Right ventricle myocardium superior (tissue), 1 donor: ENCODE measurements around the gene GALNS. TPM values are rescaled to one million over a fixed set of nuclear protein-coding genes. Genes with fewer than 3 reads are reported as not detected.

ENCODE experiments used
- ATAC-seq: fragments of 200-7000 bp; cut with Tn5 transposase; one replicate; pipeline ENCODE4 v1.9.1; 2020; ENCODE audit warnings: mild to moderate bottlenecking; ENCODE audit not compliant: poor library complexity
- DNase-seq: peaks from one replicate; pipeline ENCODE4 v3.0.0-alpha.2; 2020
- intact Hi-C: fragments of 100-400 bp; cut with DNase I; formaldehyde crosslinking; loops from one replicate; pipeline ENCODE4 v1.11.2; 2022
- total RNA-seq: library from RNA; stranded (reverse); fragmentation: NEBNext Ultra II Directional; extraction: Animal tissue kit (Norgen Biotek cat#: 25700); gene quantifications from one replicate; pipeline ENCODE4 v1.2.1, GENCODE V29; 2021
- donor health status: DM: no; HTN: yes; CAD: no; lungs with severe emphysema.

The GALNS gene
- total RNA-seq, 1 donor from 2014 or later = 15.9 TPM

DNA sequence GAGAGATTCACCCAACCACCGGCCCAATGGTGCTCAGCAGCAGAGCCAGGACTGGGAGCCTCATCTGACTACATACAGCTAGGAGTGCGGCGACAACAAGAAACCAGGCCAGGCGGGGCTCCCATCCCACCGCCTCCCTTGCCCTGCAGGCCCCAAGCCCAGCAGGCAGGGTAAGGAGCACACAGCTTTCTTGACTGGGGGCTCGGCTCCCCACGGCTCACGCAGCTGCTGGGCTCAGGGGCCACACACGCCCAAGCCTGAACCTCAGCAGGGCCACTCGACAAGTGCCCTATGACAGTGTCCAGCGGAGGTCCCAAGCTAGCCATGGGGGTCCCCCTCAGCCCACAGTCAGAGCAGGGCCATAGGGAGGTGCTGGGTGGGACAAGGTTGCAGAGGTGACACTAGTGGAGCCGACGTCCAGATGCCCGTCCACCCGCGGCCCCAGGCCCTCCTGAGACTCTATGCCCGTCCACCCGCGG, 85.4 kb downstream of the GALNS start:
- no peak for ATAC-seq
- intact Hi-C loops = no loop called here
- DNase-seq = no peak

DNA sequence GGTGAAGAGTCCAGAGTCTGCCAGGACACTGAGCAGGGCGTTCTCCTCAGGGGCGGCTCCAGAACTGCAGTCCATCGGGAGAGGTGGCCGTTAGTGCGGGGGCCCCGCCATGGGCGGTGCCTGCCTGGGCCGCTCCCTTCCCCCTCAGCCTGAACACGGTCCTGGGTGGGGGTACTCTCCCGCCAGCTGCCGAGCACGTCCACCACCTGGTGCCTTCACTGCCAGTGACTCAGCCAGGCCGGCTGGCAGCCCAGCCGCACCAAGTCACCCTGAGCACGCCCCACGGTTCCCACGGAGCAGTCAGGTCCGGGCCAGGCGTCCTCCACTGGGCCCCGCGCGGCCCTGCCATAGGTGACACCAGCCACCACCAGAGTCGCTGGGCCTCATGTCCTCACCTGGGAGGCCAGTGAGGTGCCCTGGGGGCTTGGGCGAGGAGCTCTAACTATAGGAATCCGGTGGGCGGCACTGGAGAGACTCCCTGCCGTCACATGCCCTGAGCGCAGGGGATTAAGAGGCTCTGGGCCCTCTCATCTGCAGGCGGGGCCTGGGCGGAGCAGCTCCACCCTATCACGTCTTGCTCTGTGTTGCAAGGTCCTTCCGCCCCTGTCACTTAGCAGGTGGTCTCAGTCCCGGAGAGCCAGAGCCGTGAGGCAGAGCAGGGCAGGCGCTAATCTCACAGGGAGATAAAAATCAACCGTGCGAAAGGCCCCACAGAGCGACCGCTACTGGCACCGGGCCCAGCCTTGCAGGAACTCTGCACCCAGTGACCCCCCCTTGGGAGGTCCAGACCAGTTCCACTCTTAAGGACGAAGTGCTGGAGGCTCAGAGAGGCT, 86.1 kb downstream of the GALNS start:
- DNase-seq (peak; percentile 74), ATAC-seq (peak; percentile 36)
- intact Hi-C loops = no loop called here

GRCh38 chr16:88769617-88770460, 86.9 kb downstream of the GALNS start:
- ATAC-seq = no peak

DNA sequence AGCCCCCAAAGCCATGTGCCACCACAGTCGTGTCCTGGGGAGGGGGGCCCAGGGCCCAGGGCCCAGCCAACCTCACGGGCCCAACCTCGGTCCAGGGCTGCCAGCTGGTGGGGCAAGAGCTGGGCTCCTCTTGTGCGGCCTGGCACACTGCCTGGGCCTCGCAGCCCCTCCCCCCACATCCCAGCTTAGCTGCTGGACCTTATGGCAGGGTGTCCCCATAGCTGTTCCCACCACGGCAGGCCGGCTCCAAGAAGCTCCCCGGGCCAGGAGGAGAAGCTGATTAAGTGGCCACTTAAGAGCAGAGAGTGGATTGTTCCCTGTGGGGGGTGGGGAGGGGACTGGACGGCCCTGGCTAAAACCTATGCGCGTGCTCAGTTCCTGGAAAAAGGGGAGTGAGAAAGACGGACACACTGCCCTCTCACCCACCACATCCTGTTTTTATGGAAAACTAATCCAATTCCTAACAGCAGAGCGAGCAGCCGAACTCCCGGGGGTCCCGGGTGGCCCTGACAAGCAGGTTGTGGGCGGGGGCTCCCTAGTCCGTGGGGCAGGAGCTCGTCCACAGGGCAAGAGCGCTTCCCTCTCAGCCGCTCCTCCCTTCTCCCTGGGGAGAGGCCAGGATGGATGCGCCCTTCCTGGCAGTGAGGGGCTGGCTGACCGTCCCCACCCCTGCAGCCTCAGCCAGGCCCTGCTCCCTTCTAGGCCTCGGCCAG, 88.5 kb downstream of the GALNS start:
- DNase-seq = peak; percentile 82
- intact Hi-C loops = no loop called here
- ATAC-seq = peak; percentile 40

More at GRCh38 chr16:88769617-88770460, 86.9 kb downstream of the GALNS start:
- intact Hi-C loops = no loop called here
- DNase-seq = no peak

- DNase-seq = no peak
- ATAC-seq = no peak
- intact Hi-C loops = no loop called here
Observed at GRCh38 chr16:88767546-88768070, 89.1 kb downstream of the GALNS start.

DNA sequence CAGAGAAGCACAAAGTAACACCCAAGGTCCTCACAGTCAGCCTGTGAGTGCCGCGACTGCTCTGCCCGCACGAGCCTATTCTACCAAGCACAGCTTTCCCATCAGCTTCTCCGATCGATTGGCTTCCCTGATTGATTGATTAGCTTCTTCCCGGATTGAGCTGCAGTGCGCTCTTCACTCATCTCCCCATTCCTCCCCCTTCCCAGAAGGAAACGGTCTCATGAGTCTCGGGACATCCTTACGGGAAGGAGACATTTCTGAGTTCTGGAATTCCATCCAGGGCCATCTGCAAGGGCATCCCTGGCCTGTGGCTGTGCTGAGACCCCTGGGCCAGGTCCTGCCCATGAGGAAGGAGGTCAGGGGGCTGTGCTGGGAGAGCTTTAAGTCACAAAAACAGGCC, 89.8 kb downstream of the GALNS start:
- ATAC-seq (no peak), DNase-seq (no peak)
- intact Hi-C loops = no loop called here

DNA sequence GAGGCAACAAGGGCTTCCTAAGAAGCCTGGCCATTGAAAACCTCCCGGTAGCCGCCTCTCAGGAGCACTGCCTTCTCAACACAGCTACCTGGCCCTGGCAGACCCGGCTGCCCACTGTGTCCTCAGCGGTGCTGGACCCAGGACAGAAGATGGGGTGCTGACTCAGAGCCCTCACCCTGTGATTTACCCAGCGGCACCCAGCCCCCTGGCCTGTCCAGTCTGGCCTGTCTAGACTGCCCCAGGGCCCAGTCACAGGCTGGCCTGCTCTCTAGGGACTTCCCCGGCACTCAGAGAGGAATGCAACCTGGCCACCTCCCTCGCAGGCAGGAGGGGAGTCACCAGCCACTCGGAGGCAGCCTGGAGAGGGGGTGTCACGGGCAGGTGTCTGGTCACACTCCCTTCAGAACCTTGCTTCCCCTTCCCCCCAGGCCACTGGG, 91.8 kb downstream of the GALNS start:
- DNase-seq = no peak
- intact Hi-C loops = no loop called here
- ATAC-seq = no peak

GRCh38 chr16:88764080-88764479, 92.7 kb downstream of the GALNS start:
- intact Hi-C loops = no loop called here
- no peak for ATAC-seq
- DNase-seq = no peak

Other genes starting within 250 kb of the GALNS start
- gene IL17C, start 218.4 kb downstream of the GALNS start, total RNA-seq = not detected
- gene CYBA, start 205.9 kb downstream of the GALNS start, total RNA-seq = 53.7 TPM
- 21.9 TPM for gene MVD, start 193.9 kb downstream of the GALNS start, total RNA-seq
- gene SNAI3, start 170.4 kb downstream of the GALNS start, total RNA-seq = 3.0 TPM
- gene RNF166, start 150.5 kb downstream of the GALNS start, total RNA-seq = 14.6 TPM
- 13.4 TPM for gene CTU2, start 150.4 kb downstream of the GALNS start, total RNA-seq
- 15.9 TPM for gene PIEZO1, start 71.7 kb downstream of the GALNS start, total RNA-seq
- 1.00 TPM for gene CDT1, start 53.2 kb downstream of the GALNS start, total RNA-seq
- 40.4 TPM for gene APRT, start 45.0 kb downstream of the GALNS start, total RNA-seq
- gene TRAPPC2L, start 180 bp upstream of the GALNS start, total RNA-seq = 53.0 TPM
- gene PABPN1L, start 9.7 kb upstream of the GALNS start, total RNA-seq = not detected
- 8.6 TPM for gene CBFA2T3, start 120.3 kb upstream of the GALNS start, total RNA-seq
- gene ACSF3, start 236.9 kb upstream of the GALNS start, total RNA-seq = 15.5 TPM